Occipital lobe (tissue), 2 donors: Measurements from ENCODE around the gene CDC37L1. TPM values are rescaled to one million over a fixed set of nuclear protein-coding genes. Genes with fewer than 3 reads are reported as not detected.
"Not testable (repeated sequence)": the region's sequence is repeated elsewhere in the genome, so short reads cannot be mapped to it uniquely, and the experiment has no call there.

ENCODE experiments used
- DNase-seq: peaks from one replicate; lab custom pipeline; 2025; lab: John Stamatoyannopoulos, UW
- total RNA-seq: library from RNA; depleted of rRNA; stranded (reverse); fragments of >200 nt; gene quantifications from one replicate; pipeline ENCODE4 v1.2.3, GENCODE V29; 2014

Gene CDC37L1
- total RNA-seq = 45.1 TPM

GRCh38 chr9:4679268-4680172, at the start of gene CDC37L1:
CDC37L1 (plus strand) TSS chr9:4679569; CDS start chr9:4679768, 199 bp downstream.
- peak; percentile 96 for DNase-seq

GRCh38 chr9:4630836-4631235, 48.5 kb upstream of the CDC37L1 start:
- no peak for DNase-seq

GRCh38 chr9:4638968-4639367, 40.4 kb upstream of the CDC37L1 start:
- DNase-seq = no peak

- no peak for DNase-seq
Observed at GRCh38 chr9:4639420-4639819, 39.9 kb upstream of the CDC37L1 start.

- DNase-seq = no peak
Observed at GRCh38 chr9:4640027-4640426, 39.3 kb upstream of the CDC37L1 start.

- DNase-seq = no peak
Observed at GRCh38 chr9:4642351-4642750, 37.0 kb upstream of the CDC37L1 start.

GRCh38 chr9:4654084-4654483, 25.3 kb upstream of the CDC37L1 start:
- DNase-seq = no peak

- DNase-seq = no peak
Observed at GRCh38 chr9:4654538-4654937, 24.8 kb upstream of the CDC37L1 start.

- DNase-seq = not testable (repeated sequence)
Observed at GRCh38 chr9:4656196-4656595, 23.2 kb upstream of the CDC37L1 start.

GRCh38 chr9:4656621-4657020, 22.7 kb upstream of the CDC37L1 start:
- no peak for DNase-seq

GRCh38 chr9:4657426-4658159, 21.8 kb upstream of the CDC37L1 start:
- no peak for DNase-seq

GRCh38 chr9:4660665-4661064, 18.7 kb upstream of the CDC37L1 start:
- DNase-seq = not testable (repeated sequence)

- no peak for DNase-seq
Observed at GRCh38 chr9:4661165-4661564, 18.2 kb upstream of the CDC37L1 start.

GRCh38 chr9:4661611-4662010, 17.8 kb upstream of the CDC37L1 start:
- DNase-seq = no peak

GRCh38 chr9:4662108-4662988, 17.0 kb upstream of the CDC37L1 start, which contains the start of gene PLPP6:
PLPP6 (plus strand) TSS chr9:4662294; CDS start chr9:4662376, 82 bp downstream.
- DNase-seq = peak; percentile 83

GRCh38 chr9:4662989-4663792, 16.2 kb upstream of the CDC37L1 start:
- no peak for DNase-seq

GRCh38 chr9:4663956-4664355, 15.4 kb upstream of the CDC37L1 start:
- no peak for DNase-seq

- no peak for DNase-seq
Observed at GRCh38 chr9:4665357-4665756, 14.0 kb upstream of the CDC37L1 start.

- DNase-seq = peak; percentile 73
Observed at GRCh38 chr9:4666042-4666699, 13.2 kb upstream of the CDC37L1 start, which contains the start of gene SPATA6L. SPATA6L (minus strand) TSS chr9:4666480; CDS start chr9:4666250, 230 bp downstream.

GRCh38 chr9:4667681-4668080, 11.7 kb upstream of the CDC37L1 start:
- DNase-seq = no peak
